GM10847 (cell line): ENCODE results near the gene COL1A2.

ENCODE experiments used
- POLR2A ChIP-seq: IDR thresholded peaks from 2 replicates; pipeline ENCODE4 v1.6.1; 2011; ENCODE audit not compliant: insufficient read length; ENCODE audit errors: extremely low read depth

COL1A2 gene

GRCh38 chr7:94395141-94396036 lies 694 bp downstream of the COL1A2 start:
- TF ChIP-seq POLR2A, result no peak

GRCh38 chr7:94396037-94396431 lies 1.3 kb downstream of the COL1A2 start:
- TF ChIP-seq POLR2A, result no peak

- no peak for TF ChIP-seq POLR2A
Measured at GRCh38 chr7:94396596-94396995, 1.9 kb downstream of the COL1A2 start.

- no peak for TF ChIP-seq POLR2A
Measured at GRCh38 chr7:94397722-94398121, 3.0 kb downstream of the COL1A2 start.

GRCh38 chr7:94398841-94399240 lies 4.1 kb downstream of the COL1A2 start:
- no peak for TF ChIP-seq POLR2A

GRCh38 chr7:94400022-94400421 lies 5.3 kb downstream of the COL1A2 start:
- TF ChIP-seq POLR2A, result no peak

- TF ChIP-seq POLR2A, result no peak
Measured at GRCh38 chr7:94400643-94401427, 6.1 kb downstream of the COL1A2 start.

GRCh38 chr7:94401428-94401814 lies 6.7 kb downstream of the COL1A2 start:
- TF ChIP-seq POLR2A, result no peak

GRCh38 chr7:94403546-94403945 lies 8.9 kb downstream of the COL1A2 start:
- TF ChIP-seq POLR2A, result no peak

GRCh38 chr7:94405506-94405905 lies 10.8 kb downstream of the COL1A2 start:
- no peak for TF ChIP-seq POLR2A

GRCh38 chr7:94406696-94407095 lies 12.0 kb downstream of the COL1A2 start:
- no peak for TF ChIP-seq POLR2A

- no peak for TF ChIP-seq POLR2A
Measured at GRCh38 chr7:94409200-94409948, 14.7 kb downstream of the COL1A2 start.

- TF ChIP-seq POLR2A, result no peak
Measured at GRCh38 chr7:94410413-94411187, 15.9 kb downstream of the COL1A2 start.

- TF ChIP-seq POLR2A, result no peak
Measured at GRCh38 chr7:94411188-94411466, 16.4 kb downstream of the COL1A2 start.

- no peak for TF ChIP-seq POLR2A
Measured at GRCh38 chr7:94412762-94413322, 18.1 kb downstream of the COL1A2 start.

- TF ChIP-seq POLR2A, result no peak
Measured at GRCh38 chr7:94414481-94414880, 19.8 kb downstream of the COL1A2 start.
